Neural crest cell (in vitro differentiated cells): ENCODE results near the gene SARDH. TPM values are rescaled to one million over a fixed set of nuclear protein-coding genes. Genes with fewer than 3 reads are reported as not detected.

Source experiments
- DNase-seq: peaks from one replicate; pipeline ENCODE4 v3.0.0; 2021; ENCODE audit warnings: low read depth, mixed read lengths, low spot score
- H3K27ac Mint-ChIP-seq: one replicate; pipeline ENCODE4 v1.8.0; 2021; ENCODE audit warnings: mild to moderate bottlenecking, mixed read lengths; ENCODE audit not compliant: unreplicated experiment
- H3K27me3 Mint-ChIP-seq: 2 replicates; pipeline ENCODE4 v1.8.0; 2021; ENCODE audit warnings: low read depth, mild to moderate bottlenecking, mixed read lengths
- H3K36me3 Mint-ChIP-seq: 2 replicates; pipeline ENCODE4 v1.8.0; 2021; ENCODE audit warnings: low read depth, mild to moderate bottlenecking, mixed read lengths
- H3K4me1 Mint-ChIP-seq: 2 replicates; pipeline ENCODE4 v1.8.0; 2021; ENCODE audit warnings: mixed read lengths
- H3K4me3 Mint-ChIP-seq: one replicate; pipeline ENCODE4 v1.8.0; 2021; ENCODE audit warnings: mild to moderate bottlenecking, mixed read lengths
- H3K9me3 Mint-ChIP-seq: 2 replicates; pipeline ENCODE4 v1.8.0; 2021; ENCODE audit warnings: mixed read lengths
- CTCF ChIP-seq: fragments of 200-600 bp; sonication (generic); conservative IDR thresholded peaks from 2 replicates; pipeline ENCODE4 v1.5.0; 2021; ENCODE audit warnings: antibody characterized with exemption, mild to moderate bottlenecking
- total RNA-seq: library from RNA; stranded (reverse); gene quantifications from 2 replicates; pipeline ENCODE4 v1.2.1, GENCODE V29; 2021

SARDH gene
- total RNA-seq, 1 donor from 2014 or later, result 4.5 TPM

GRCh38 chr9:133621725-133622267, 116.4 kb downstream of the SARDH start:
- Mint-ChIP-seq H3K36me3 (peaks cover 3% of the 10 kb centered on the region), H3K4me3 (no peak overlapping the region), H3K27me3 (peaks cover 72% of the 10 kb centered on the region), H3K27ac (no peak overlapping the region), H3K9me3 (peaks cover 11% of the 10 kb centered on the region), H3K4me1 (no peaks in the 10 kb centered on the region)
- TF ChIP-seq CTCF, result no peak
- no peak for DNase-seq

GRCh38 chr9:133619791-133620190, 118.4 kb downstream of the SARDH start:
- peaks cover 2% of the 10 kb centered on the region for H3K9me3 Mint-ChIP-seq
- no peak for DNase-seq
- no peak overlapping the region for H3K27ac Mint-ChIP-seq
- no peak for TF ChIP-seq CTCF
- H3K27me3 Mint-ChIP-seq, result peaks cover 73% of the 10 kb centered on the region
- H3K4me3 Mint-ChIP-seq, result no peak overlapping the region
- H3K4me1 Mint-ChIP-seq, result no peaks in the 10 kb centered on the region
- H3K36me3 Mint-ChIP-seq, result no peaks in the 10 kb centered on the region

GRCh38 chr9:133618726-133619125, 119.4 kb downstream of the SARDH start:
- no peaks in the 10 kb centered on the region for H3K4me1 Mint-ChIP-seq
- no peak for TF ChIP-seq CTCF
- DNase-seq, result no peak
- no peaks in the 10 kb centered on the region for H3K9me3 Mint-ChIP-seq
- H3K27ac Mint-ChIP-seq, result no peak overlapping the region
- H3K36me3 Mint-ChIP-seq, result no peaks in the 10 kb centered on the region
- H3K27me3 Mint-ChIP-seq, result peaks cover 80% of the 10 kb centered on the region
- H3K4me3 Mint-ChIP-seq, result no peak overlapping the region

GRCh38 chr9:133616643-133617405, 121.3 kb downstream of the SARDH start:
- peaks cover 80% of the 10 kb centered on the region for H3K27me3 Mint-ChIP-seq
- H3K36me3 Mint-ChIP-seq, result no peaks in the 10 kb centered on the region
- no peak overlapping the region for H3K4me3 Mint-ChIP-seq
- TF ChIP-seq CTCF, result no peak
- DNase-seq, result no peak
- no peaks in the 10 kb centered on the region for H3K4me1 Mint-ChIP-seq
- H3K27ac Mint-ChIP-seq, result no peak overlapping the region
- H3K9me3 Mint-ChIP-seq, result no peaks in the 10 kb centered on the region

GRCh38 chr9:133615606-133616188, 122.5 kb downstream of the SARDH start:
- Mint-ChIP-seq H3K4me3 (no peak overlapping the region), H3K27ac (no peak overlapping the region), H3K27me3 (peaks cover 81% of the 10 kb centered on the region), H3K4me1 (no peaks in the 10 kb centered on the region), H3K36me3 (no peaks in the 10 kb centered on the region), H3K9me3 (no peaks in the 10 kb centered on the region)
- DNase-seq, result no peak
- no peak for TF ChIP-seq CTCF
